Epithelial cell of proximal tubule (primary cell): ENCODE data around the gene CCSER1. TPM values are rescaled to one million over a fixed set of nuclear protein-coding genes. Genes with fewer than 3 reads are reported as not detected.

Source experiments
- DNase-seq: peaks from one replicate; pipeline ENCODE4 v3.0.0-alpha.2; 2011; ENCODE audit warnings: low read depth
- H3K4me3 ChIP-seq: 2 replicates; pipeline ENCODE4 v1.5.1; 2011; ENCODE audit warnings: low read depth, mild to moderate bottlenecking, low read length
- total RNA-seq: library from RNA; depleted of rRNA; stranded (reverse); fragments of >200 nt; gene quantifications from 2 replicates; pipeline ENCODE4 v1.2.3, GENCODE V29; 2015
- TF ChIP-seq, protein P1 (sequence below): conservative IDR thresholded peaks from 2 replicates; pipeline ENCODE4 v1.5.1; 2012; ENCODE audit warnings: low read depth, mild to moderate bottlenecking, low read length

CCSER1 gene
- total RNA-seq, 1 donor from 2014 or later = not detected

DNA sequence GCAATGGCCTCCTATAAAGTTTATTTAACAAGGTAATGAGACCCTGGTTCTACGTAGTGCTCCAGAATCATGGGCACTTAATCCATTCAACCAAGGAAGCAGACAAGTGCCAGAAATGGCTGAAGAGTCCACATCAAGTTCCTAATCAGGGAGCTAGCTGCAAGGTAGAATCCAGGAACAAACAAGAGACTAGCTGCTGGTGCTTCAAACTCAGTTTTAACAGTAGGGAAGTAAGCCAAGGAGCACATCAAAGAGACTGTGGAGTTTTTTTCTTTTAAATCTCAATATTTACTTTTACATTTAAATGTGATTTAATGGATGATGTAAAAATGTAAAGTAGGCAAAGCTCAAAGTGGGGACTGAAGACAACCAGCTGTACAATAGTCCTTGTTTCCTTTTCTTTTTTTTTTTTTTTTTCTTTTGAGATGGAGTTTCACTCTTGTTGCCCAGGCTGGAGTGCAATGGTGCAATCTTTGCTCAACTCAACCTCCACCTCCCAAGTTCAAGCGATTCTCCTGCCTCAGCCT, 630.4 kb downstream of the CCSER1 start:
- H3K4me3 ChIP-seq = no peak overlapping the region
- no peak for DNase-seq
- TF ChIP-seq, protein P1, sequence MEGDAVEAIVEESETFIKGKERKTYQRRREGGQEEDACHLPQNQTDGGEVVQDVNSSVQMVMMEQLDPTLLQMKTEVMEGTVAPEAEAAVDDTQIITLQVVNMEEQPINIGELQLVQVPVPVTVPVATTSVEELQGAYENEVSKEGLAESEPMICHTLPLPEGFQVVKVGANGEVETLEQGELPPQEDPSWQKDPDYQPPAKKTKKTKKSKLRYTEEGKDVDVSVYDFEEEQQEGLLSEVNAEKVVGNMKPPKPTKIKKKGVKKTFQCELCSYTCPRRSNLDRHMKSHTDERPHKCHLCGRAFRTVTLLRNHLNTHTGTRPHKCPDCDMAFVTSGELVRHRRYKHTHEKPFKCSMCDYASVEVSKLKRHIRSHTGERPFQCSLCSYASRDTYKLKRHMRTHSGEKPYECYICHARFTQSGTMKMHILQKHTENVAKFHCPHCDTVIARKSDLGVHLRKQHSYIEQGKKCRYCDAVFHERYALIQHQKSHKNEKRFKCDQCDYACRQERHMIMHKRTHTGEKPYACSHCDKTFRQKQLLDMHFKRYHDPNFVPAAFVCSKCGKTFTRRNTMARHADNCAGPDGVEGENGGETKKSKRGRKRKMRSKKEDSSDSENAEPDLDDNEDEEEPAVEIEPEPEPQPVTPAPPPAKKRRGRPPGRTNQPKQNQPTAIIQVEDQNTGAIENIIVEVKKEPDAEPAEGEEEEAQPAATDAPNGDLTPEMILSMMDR = no peak

DNA sequence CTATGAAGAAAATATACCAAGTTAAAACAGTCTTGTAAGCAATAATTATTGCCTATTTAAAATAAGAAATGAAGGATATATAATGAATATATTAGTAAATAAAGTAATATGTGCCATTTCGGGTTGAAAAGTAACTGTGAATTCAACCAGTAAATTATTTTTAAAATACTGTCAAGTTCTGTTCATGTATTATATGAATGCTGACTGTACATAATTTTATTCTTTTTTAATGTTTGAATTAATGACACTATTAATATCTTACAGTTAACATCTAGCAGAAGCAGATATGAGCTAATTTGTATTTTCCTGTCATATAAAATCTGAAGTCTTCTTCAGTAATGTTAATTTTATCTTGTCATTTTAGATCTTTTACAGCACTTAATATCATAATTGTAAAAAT, 632.9 kb downstream of the CCSER1 start:
- TF ChIP-seq, protein P1 = no peak
- DNase-seq = no peak
- no peak overlapping the region for H3K4me3 ChIP-seq

DNA sequence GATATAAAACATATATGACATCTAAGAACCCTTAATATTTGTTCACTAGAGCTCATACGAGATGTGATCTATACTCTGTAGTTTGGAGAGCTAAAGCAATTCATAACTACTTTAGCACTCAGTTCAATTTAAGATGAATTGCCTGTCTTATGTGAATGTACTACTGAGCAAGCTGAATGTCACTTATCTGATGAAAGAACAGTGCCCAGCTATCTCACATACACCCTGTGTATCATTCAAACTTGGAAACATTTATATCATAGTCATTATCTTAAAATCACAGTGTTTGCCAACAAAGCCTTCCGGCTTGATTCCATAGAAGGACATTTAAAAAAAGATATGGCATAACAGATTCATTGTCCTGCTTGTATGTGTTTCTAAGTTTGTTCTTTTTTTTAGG, 639.6 kb downstream of the CCSER1 start:
- H3K4me3 ChIP-seq = no peak overlapping the region
- no peak for DNase-seq
- TF ChIP-seq, protein P1 = no peak

DNA sequence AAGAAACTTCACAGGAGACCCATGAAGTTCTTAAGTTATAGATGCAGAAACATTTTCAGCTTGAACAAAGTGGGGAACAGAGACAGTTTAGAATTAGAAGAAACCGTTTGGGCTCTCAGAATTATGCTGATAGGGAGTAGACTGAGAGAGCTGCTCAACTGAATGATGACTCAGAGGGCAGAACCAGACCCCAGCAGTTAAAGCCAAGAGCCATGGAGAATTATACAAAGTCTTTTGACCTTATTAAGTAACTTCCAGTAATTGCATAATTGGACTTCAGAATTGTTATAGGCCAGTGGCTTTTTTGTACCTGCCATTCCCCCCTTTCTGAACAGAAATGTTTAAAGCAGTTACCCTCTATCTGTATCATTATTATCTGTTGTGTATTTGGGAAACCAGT, 642.1 kb downstream of the CCSER1 start:
- TF ChIP-seq, protein P1 = no peak
- no peak overlapping the region for H3K4me3 ChIP-seq
- peak; percentile 55 for DNase-seq

DNA sequence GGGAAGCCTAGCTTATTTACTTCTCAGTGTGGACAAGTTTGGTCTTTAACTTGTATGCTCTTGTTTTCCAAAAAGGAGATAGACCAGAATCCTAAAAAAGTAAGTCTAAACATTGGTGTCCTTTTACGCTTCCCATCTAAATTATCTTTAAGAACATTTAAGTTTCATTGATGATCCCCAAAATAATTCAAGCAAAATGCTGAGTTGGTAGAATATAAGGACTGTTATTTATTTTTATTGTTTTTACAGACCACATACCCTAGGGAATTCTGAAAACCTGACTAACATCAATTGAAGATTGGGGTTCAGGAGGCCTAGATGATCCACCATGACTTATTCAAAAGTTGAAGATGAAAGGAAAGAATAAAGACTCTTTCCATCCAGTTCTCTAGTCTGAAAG, 653.0 kb downstream of the CCSER1 start:
- no peak for DNase-seq
- TF ChIP-seq, protein P1 = no peak
- H3K4me3 ChIP-seq = no peak overlapping the region

DNA sequence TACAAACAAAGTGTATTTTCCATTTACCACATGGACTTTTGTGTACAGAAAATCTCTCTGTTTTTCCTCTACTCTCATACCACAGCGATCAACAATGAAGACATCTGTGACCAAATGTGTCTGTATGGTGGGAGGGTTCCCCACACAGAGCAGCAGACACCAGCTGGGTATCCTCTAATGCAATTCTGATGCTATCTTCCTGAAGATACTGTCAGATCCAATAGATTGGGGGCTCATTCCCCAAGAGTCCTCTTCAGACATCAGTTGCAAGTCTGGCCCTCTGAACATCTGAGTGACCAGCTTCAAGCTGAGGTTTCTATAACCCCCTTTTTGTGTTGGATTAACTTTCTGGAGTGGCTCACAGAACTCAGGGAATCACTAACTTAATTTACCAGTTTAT, 659.4 kb downstream of the CCSER1 start:
- no peak for DNase-seq
- no peak overlapping the region for H3K4me3 ChIP-seq
- TF ChIP-seq, protein P1 = no peak

DNA sequence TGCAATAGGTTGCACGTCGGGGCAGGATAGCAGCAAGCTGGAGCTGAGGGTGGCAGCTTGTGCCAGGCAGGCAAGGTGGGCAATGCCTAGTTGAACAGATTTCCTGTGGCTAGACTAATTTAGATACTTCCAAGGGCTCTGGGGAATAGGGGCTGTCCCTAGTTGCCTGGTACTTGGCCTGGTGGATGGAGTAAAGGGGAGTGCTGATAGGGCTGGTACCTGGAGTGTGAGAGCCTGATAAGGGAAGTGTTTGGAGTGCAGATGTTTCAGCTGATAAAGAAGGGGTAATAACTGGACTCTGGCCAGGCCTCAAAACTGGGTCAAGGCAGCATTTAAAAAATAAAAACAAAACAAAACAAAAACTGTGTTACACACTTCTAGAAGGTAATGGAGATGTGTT, 665.5 kb downstream of the CCSER1 start:
- no peak overlapping the region for H3K4me3 ChIP-seq
- TF ChIP-seq, protein P1 = no peak
- DNase-seq = no peak
